NCI-H2196 treated with DMSO at 0.1 percent for 48 hours (cell line): ENCODE data around the gene CPNE2.

ENCODE experiments used
- DNase-seq: peaks from one replicate; lab custom pipeline; 2025; ENCODE audit not compliant: unreplicated experiment; lab: John Stamatoyannopoulos, UW

The CPNE2 gene

GRCh38 chr16:57123216-57123973 is 31.0 kb downstream of the CPNE2 start:
- DNase-seq = no peak

- DNase-seq = no peak
These were observed 31.7 kb downstream of the CPNE2 start for GRCh38 chr16:57123974-57124674.

- no peak for DNase-seq
These were observed 33.0 kb downstream of the CPNE2 start for GRCh38 chr16:57125376-57125775.

GRCh38 chr16:57125969-57126368 is 33.6 kb downstream of the CPNE2 start:
- no peak for DNase-seq

GRCh38 chr16:57126411-57126810 is 34.0 kb downstream of the CPNE2 start:
- DNase-seq = no peak

GRCh38 chr16:57127037-57127763 is 34.8 kb downstream of the CPNE2 start:
- no peak for DNase-seq

GRCh38 chr16:57127836-57128235 is 35.5 kb downstream of the CPNE2 start:
- no peak for DNase-seq

- no peak for DNase-seq
These were observed 36.5 kb downstream of the CPNE2 start for GRCh38 chr16:57128771-57129389.

GRCh38 chr16:57130950-57131321 is 38.6 kb downstream of the CPNE2 start:
- no peak for DNase-seq

- DNase-seq = no peak
These were observed 39.1 kb downstream of the CPNE2 start for GRCh38 chr16:57131351-57131970.

- no peak for DNase-seq
These were observed 40.1 kb downstream of the CPNE2 start for GRCh38 chr16:57132470-57132869.

GRCh38 chr16:57133031-57133430 is 40.6 kb downstream of the CPNE2 start:
- DNase-seq = no peak

- no peak for DNase-seq
These were observed 41.5 kb downstream of the CPNE2 start for GRCh38 chr16:57133886-57134285.

- DNase-seq = peak; percentile 12
These were observed 42.6 kb downstream of the CPNE2 start for GRCh38 chr16:57134982-57135381.

- DNase-seq = no peak
These were observed 44.7 kb downstream of the CPNE2 start for GRCh38 chr16:57137043-57137442.

- no peak for DNase-seq
These were observed 45.3 kb downstream of the CPNE2 start for GRCh38 chr16:57137566-57138273.

- no peak for DNase-seq
These were observed 46.0 kb downstream of the CPNE2 start for GRCh38 chr16:57138281-57138935.

- DNase-seq = no peak
These were observed 48.7 kb downstream of the CPNE2 start for GRCh38 chr16:57140931-57141668.
